Inflammatory macrophage (primary cell): ENCODE data around the gene SMAD5.

Experiments used
- DNase-seq, 2 donors: peaks; one replicate each; pipeline ENCODE4 v3.0.0-alpha.2; 2020 to 2022

The SMAD5 gene

DNA sequence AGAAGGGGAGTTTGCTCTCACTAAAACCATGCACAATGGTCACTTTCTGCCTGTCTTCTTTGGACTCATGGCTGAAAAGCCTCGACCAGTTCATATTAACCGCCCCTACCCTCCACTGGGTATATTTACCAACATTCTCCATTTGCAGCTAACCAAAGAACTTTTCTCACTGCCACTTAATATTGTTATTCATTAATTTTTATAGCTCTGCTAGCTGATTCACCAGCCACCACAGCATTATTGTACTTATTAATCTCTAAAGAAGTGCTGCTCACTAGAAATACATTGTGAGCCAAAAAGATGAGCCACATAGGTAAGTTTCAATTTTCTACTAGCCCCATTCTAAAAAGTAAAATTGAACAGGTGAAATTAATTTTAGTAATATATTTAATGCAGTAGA, 93.8 kb downstream of the SMAD5 start:
- no peak for DNase-seq

GRCh38 chr5:136228136-136228757, 95.6 kb downstream of the SMAD5 start:
- DNase-seq, result no peak

DNA sequence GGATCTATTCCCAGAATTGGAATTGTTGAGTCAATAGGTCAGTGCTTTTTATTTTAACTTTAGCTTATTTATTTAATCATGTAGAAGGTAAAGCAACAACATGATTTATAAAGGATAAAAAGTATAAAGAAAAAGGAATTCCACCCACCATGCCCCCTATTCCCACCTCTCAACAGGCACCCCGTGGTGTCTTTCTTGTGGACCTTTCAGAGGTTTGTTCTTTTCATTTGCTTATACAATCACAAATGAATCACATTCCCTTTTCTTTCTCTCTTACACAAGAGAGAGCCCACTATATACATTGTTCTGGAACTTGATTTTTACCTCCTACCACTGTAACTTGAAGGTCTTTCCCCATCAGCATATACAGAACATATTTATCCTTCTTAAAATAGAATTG, 97.5 kb downstream of the SMAD5 start:
- DNase-seq, result no peak

DNA sequence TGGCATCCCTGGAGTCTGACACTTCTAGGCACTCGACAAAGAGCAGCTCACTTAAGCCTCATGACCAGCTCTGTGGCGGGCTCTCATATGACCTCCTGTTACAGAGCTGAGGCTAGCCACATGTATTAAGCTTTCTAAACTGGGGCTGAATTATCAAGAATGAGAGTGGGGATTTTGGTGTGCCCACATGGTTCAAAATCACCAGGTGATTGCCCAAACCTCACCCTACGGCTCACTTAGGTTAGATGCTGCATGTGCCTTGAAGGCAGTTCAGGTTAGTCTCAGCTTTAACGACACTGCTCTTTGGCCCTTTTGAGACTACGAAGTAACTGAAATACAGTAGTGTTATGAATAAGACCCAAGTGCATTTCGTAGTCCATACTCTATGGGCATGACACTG, 99.7 kb downstream of the SMAD5 start:
- DNase-seq, result no peak
